H1 (cell line): ENCODE measurements around the gene CDK15.

Experiments
- BCL11A ChIP-seq, 2 experiments: IDR thresholded peaks; one replicate each; pipeline ENCODE4 v1.6.1; 2011; ENCODE audit warnings: low read depth in 2 of 2, low read length in 2 of 2, mild to moderate bottlenecking in 2 of 2
- CTCF ChIP-seq, 3 experiments: IDR thresholded peaks; 1 replicate in 2 of 3; 2 replicates in 1 of 3; pipeline versions ENCODE4 v1.5.1 to v1.6.1; 2011; ENCODE audit warnings: low read length in 3 of 3, mild to moderate bottlenecking in 3 of 3, inconsistent platforms in 2 of 3, low read depth in 1 of 3, moderate library complexity in 1 of 3; ENCODE audit not compliant: insufficient read depth in 1 of 3; ENCODE audit errors: control extremely low read depth in 1 of 3
- JUND ChIP-seq: IDR thresholded peaks from 2 replicates; pipeline ENCODE4 v1.6.1; 2011; ENCODE audit warnings: mild to moderate bottlenecking, improper control_type of control experiment, low read length
- KDM4A ChIP-seq: IDR thresholded peaks from one replicate; pipeline ENCODE4 v1.7.1; 2012; ENCODE audit warnings: low read depth, mild to moderate bottlenecking, moderate library complexity, low read length, inconsistent platforms; ENCODE audit not compliant: severe bottlenecking
- POLR2A ChIP-seq, 2 experiments: IDR thresholded peaks; 1 replicate in 1 of 2; 2 replicates in 1 of 2; pipeline ENCODE4 v1.6.1; 2011; ENCODE audit warnings: low read depth in 2 of 2, low read length in 2 of 2, mild to moderate bottlenecking in 2 of 2; ENCODE audit errors: control extremely low read depth in 1 of 2
- POLR2AphosphoS5 ChIP-seq: IDR thresholded peaks from 2 replicates; pipeline ENCODE4 v1.6.1; 2011; ENCODE audit warnings: low read depth, low read length
- SP1 ChIP-seq: IDR thresholded peaks from 2 replicates; pipeline ENCODE4 v1.6.1; 2011; ENCODE audit warnings: low read depth, low read length
- TAF1 ChIP-seq: IDR thresholded peaks from 2 replicates; pipeline ENCODE4 v1.6.1; 2011; ENCODE audit warnings: mild to moderate bottlenecking, low read depth, low read length
- TCF12 ChIP-seq: IDR thresholded peaks from 2 replicates; pipeline ENCODE4 v1.6.1; 2011; ENCODE audit warnings: low read depth, mild to moderate bottlenecking, low read length
- TF ChIP-seq, protein P1 (sequence below): IDR thresholded peaks from 2 replicates; pipeline ENCODE4 v1.6.1; 2011; ENCODE audit warnings: low read length, improper control_type of control experiment

- TF ChIP-seq CTCF (IDR thresholded peaks at IDR 0.05; ENCODE audit: control extremely low read depth in 1 of 3, insufficient read depth in 1 of 3, low read depth in 1 of 3, low read length in 3 of 3) = no peak
- TF ChIP-seq POLR2A (IDR thresholded peaks at IDR 0.05; ENCODE audit: control extremely low read depth in 1 of 2, low read depth in 2 of 2, low read length in 2 of 2) = no peak
- TF ChIP-seq TAF1 = no peak
- TF ChIP-seq, protein P1, sequence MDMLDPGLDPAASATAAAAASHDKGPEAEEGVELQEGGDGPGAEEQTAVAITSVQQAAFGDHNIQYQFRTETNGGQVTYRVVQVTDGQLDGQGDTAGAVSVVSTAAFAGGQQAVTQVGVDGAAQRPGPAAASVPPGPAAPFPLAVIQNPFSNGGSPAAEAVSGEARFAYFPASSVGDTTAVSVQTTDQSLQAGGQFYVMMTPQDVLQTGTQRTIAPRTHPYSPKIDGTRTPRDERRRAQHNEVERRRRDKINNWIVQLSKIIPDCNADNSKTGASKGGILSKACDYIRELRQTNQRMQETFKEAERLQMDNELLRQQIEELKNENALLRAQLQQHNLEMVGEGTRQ = no peak
- TF ChIP-seq KDM4A = no peak
- TF ChIP-seq JUND = no peak
- no peak for TF ChIP-seq SP1
- TF ChIP-seq TCF12 = no peak
- TF ChIP-seq POLR2AphosphoS5 = no peak
- no peak for TF ChIP-seq BCL11A (IDR thresholded peaks at IDR 0.05; ENCODE audit: low read depth in 2 of 2, low read length in 2 of 2)
Observed at GRCh38 chr2:201938156-201938775, 131.9 kb downstream of the CDK15 start.
